ENCODE results near the gene PTH2. TPM values are rescaled to one million over a fixed set of nuclear protein-coding genes. Genes with fewer than 3 reads are reported as not detected.

PTH2 gene
- total and polyA plus RNA-seq, 2 donors (not counting 3 experiments of a cell fraction or from before 2014, with no cell fraction given), result not detected

DNA sequence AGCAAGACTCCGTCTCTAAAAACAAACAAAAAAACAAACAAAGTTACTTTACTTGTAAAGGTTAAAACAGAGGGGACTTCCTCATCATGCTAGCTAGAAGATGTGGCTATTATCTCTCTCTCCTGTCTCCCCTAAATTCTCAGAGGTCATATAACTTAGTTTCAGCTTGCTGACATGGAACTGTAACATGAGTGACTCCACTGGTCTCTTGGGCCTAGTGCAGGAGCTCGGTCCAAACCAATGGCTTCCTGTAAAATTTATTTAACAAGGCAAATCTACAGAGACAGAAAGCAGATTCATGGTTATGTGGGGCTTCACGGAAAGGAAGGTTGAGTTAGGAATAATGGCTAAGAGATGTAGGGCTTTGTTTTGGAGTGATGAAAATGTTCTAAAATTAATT, 44.7 kb downstream of the PTH2 start:
- Histone ChIP-seq H3K27ac (ENCODE audit: insufficient read depth, low read depth, low read length) (no peak overlapping the region), H3K27me3 (ENCODE audit: control insufficient read depth in 2 of 2, insufficient read depth in 2 of 2, low read length in 2 of 2) (peaks cover 4 to 5% of the 10 kb centered on the region in 2 experiments), H3K4me3 (replicated peaks in 1 of 3; ENCODE audit: insufficient read depth in 1 of 3, low read depth in 1 of 3, low read length in 3 of 3) (no peak overlapping the region), H3K36me3 (ENCODE audit: control insufficient read depth in 2 of 2, extremely low read depth in 1 of 2, insufficient read depth in 2 of 2, low read length in 2 of 2) (no peaks in the 10 kb centered on the region), H3K4me2 (ENCODE audit: insufficient read depth, low read length) (no peak overlapping the region), H3K79me2 (ENCODE audit: control insufficient read depth, insufficient read depth, low read length) (no peaks in the 10 kb centered on the region), H3K4me1 (ENCODE audit: control insufficient read depth, extremely low read depth, insufficient read depth, low read length) (no peaks in the 10 kb centered on the region), H3K9me3 (replicated peaks; ENCODE audit: control insufficient read depth, insufficient read depth, low read length) (no peaks in the 10 kb centered on the region), H3K9ac (replicated peaks; ENCODE audit: extremely low read depth, insufficient read depth, low read length) (no peak overlapping the region), H4K20me1 (replicated peaks; ENCODE audit: control insufficient read depth, extremely low read depth, insufficient read depth, low read length) (no peaks in the 10 kb centered on the region), H3K9me1 (replicated peaks; ENCODE audit: control insufficient read depth, extremely low read depth, insufficient read depth, low read length) (no peaks in the 10 kb centered on the region), H2AFZ (ENCODE audit: low read depth, low read length) (no peak overlapping the region)
- FAIRE-seq (no peak), DNase-seq (ENCODE audit: low read depth, low spot score) (no peak)
- ChIA-PET CTCF (interaction anchor here (0.6 to 1.8 kb wide), 3 partner anchors 12 to 64 kb away, joined by 3 to 7 read pairs (median 4); no protein-coding TSS in a partner anchor), POLR2A (no interaction called here)
- TF ChIP-seq EZH2 (IDR thresholded peaks at IDR 0.05; ENCODE audit: borderline replicate concordance, low read depth, low read length, severe bottlenecking), result no peak
- TF ChIP-seq MYC (IDR thresholded peaks at IDR 0.05; ENCODE audit: low read depth, low read length), result no peak
- TF ChIP-seq POLR2A (IDR thresholded peaks at IDR 0.05; ENCODE audit: low read depth, low read length), result no peak
- TF ChIP-seq JUN (IDR thresholded peaks at IDR 0.05; ENCODE audit: borderline replicate concordance, insufficient read depth, insufficient read length, low read depth), result no peak
- no peak for TF ChIP-seq POLR2AphosphoS5 (IDR thresholded peaks at IDR 0.05; ENCODE audit: insufficient read depth, low read depth, low read length)
- TF ChIP-seq, protein P1, sequence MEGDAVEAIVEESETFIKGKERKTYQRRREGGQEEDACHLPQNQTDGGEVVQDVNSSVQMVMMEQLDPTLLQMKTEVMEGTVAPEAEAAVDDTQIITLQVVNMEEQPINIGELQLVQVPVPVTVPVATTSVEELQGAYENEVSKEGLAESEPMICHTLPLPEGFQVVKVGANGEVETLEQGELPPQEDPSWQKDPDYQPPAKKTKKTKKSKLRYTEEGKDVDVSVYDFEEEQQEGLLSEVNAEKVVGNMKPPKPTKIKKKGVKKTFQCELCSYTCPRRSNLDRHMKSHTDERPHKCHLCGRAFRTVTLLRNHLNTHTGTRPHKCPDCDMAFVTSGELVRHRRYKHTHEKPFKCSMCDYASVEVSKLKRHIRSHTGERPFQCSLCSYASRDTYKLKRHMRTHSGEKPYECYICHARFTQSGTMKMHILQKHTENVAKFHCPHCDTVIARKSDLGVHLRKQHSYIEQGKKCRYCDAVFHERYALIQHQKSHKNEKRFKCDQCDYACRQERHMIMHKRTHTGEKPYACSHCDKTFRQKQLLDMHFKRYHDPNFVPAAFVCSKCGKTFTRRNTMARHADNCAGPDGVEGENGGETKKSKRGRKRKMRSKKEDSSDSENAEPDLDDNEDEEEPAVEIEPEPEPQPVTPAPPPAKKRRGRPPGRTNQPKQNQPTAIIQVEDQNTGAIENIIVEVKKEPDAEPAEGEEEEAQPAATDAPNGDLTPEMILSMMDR (IDR thresholded peaks at IDR 0.05; ENCODE audit: extremely low read depth in 1 of 2, insufficient read depth in 1 of 2, low read depth in 1 of 2, low read length in 2 of 2), result no peak
- TF ChIP-seq, protein P2, sequence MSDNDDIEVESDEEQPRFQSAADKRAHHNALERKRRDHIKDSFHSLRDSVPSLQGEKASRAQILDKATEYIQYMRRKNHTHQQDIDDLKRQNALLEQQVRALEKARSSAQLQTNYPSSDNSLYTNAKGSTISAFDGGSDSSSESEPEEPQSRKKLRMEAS (IDR thresholded peaks at IDR 0.05; ENCODE audit: insufficient read depth, insufficient read length), result no peak
- TF ChIP-seq GATA2 (IDR thresholded peaks at IDR 0.05; ENCODE audit: insufficient read depth, insufficient read length, low read depth, low read length), result no peak
- dilution Hi-C loops (cut with MboI; ENCODE audit: extremely low pct_ligation_motif_present, low sequenced_read_pairs) (no loop called here), intact Hi-C loops (cut with micrococcal nuclease) (no loop called here)
- no TSS peak for BruUV-seq (replicated peaks)
